GM12878 (cell line): ENCODE results near the gene CMSS1. TPM values are rescaled to one million over a fixed set of nuclear protein-coding genes. Genes with fewer than 3 reads are reported as not detected.

Experiments
- ATAC-seq: fragments of 200-7000 bp; cut with Tn5 transposase; 3 replicates; pipeline ENCODE4 v1.9.1; 2020; ENCODE audit warnings: mild to moderate bottlenecking, moderate library complexity
- BruUV-seq: library from RNA; stranded (reverse); fragments of 400-500 nt; replicated peaks from 2 replicates; lab custom pipeline; 2021; lab: Mats Ljungman, UMichigan
- CTCF ChIA-PET: fragments of 300-600 bp; sonication (Branson Sonifier 250); formaldehyde crosslinking; extraction: SDS; loops from one replicate; lab custom pipeline; 2021; ENCODE audit warnings: inconsistent platforms; lab: Yijun Ruan, JAX
- POLR2A ChIA-PET: fragments of 350-600 bp; formaldehyde crosslinking; extraction: SDS; loops from one replicate; lab custom pipeline; 2021; ENCODE audit warnings: inconsistent platforms; lab: Charles Lee
- RAD21 ChIA-PET: fragments of 300-600 bp; sonication (Branson Sonifier 250); formaldehyde crosslinking; loops from one replicate; lab custom pipeline; 2023; ENCODE audit warnings: antibody characterized with exemption; ENCODE audit not compliant: unreplicated experiment; lab: Charles Lee
- SMC1A ChIA-PET: fragments of 300-600 bp; sonication (Branson Sonifier 250); formaldehyde crosslinking; loops from one replicate; lab custom pipeline; 2023; ENCODE audit not compliant: unreplicated experiment, uncharacterized antibody; lab: Charles Lee
- DNase-seq: peaks from one replicate; pipeline ENCODE4 v3.0.0-alpha.2; 2011; ENCODE audit warnings: low read depth, low spot score
- FAIRE-seq: peaks from 3 replicates; lab custom pipeline; 2011; peaks lifted over from hg19 to GRCh38; lab: Jason Lieb, UNC
- H2AFZ ChIP-seq: 2 replicates; pipeline ENCODE4 v1.6.0; 2011; ENCODE audit warnings: low read depth, low read length, control low read depth; ENCODE audit not compliant: control insufficient read depth
- H3K27ac ChIP-seq: 2 replicates; pipeline ENCODE4 v1.5.1; 2011; ENCODE audit warnings: control low read depth; ENCODE audit not compliant: control insufficient read depth, insufficient read depth
- H3K27me3 ChIP-seq, 2 experiments: replicated peaks in 1 of 2; 2 replicates each; pipeline versions ENCODE4 v1.6.0 to v1.6.1; 2011; ENCODE audit warnings: low read length in 1 of 2; ENCODE audit not compliant: control insufficient read depth in 2 of 2, insufficient read depth in 2 of 2
- H3K36me3 ChIP-seq, 2 experiments: 2 replicates each; pipeline ENCODE4 v1.5.1; 2011; ENCODE audit warnings: low read length in 1 of 2; ENCODE audit not compliant: control insufficient read depth in 2 of 2, insufficient read depth in 2 of 2
- H3K4me1 ChIP-seq: 2 replicates; pipeline ENCODE4 v1.6.1; 2011; ENCODE audit warnings: mild to moderate bottlenecking, low read length, moderate library complexity, mixed read lengths; ENCODE audit not compliant: control insufficient read depth, insufficient read depth
- H3K4me2 ChIP-seq: 2 replicates; pipeline ENCODE4 v1.6.0; 2011; ENCODE audit warnings: control low read depth; ENCODE audit not compliant: control insufficient read depth, insufficient read depth
- H3K4me3 ChIP-seq: fragments of 200-600 bp; sonication (generic); 2 replicates; pipeline ENCODE4 v1.5.1; 2016
- H3K79me2 ChIP-seq: 2 replicates; pipeline ENCODE4 v1.6.0; 2011; ENCODE audit warnings: low read length; ENCODE audit not compliant: control insufficient read depth, insufficient read depth
- H3K9ac ChIP-seq: 2 replicates; pipeline ENCODE4 v1.8.0; 2011; ENCODE audit warnings: low read length, control low read depth, mixed read lengths; ENCODE audit not compliant: control insufficient read depth, insufficient read depth
- H3K9me3 ChIP-seq: replicated peaks from 3 replicates; pipeline ENCODE4 v1.5.1; 2011; ENCODE audit warnings: mild to moderate bottlenecking, low read length; ENCODE audit not compliant: control insufficient read depth, insufficient read depth
- H4K20me1 ChIP-seq: 2 replicates; pipeline ENCODE4 v1.6.0; 2011; ENCODE audit not compliant: control insufficient read depth, insufficient read depth
- EZH2 ChIP-seq: IDR thresholded peaks from 2 replicates; pipeline ENCODE4 v1.6.1; 2012; ENCODE audit warnings: low read depth, mild to moderate bottlenecking, control low read depth, inconsistent platforms, low read length, borderline replicate concordance; ENCODE audit not compliant: control insufficient read depth
- IKZF2 ChIP-seq, 2 experiments: fragments of 450-650 bp; IDR thresholded peaks; 2 replicates each; pipeline ENCODE4 v1.6.1; 2017; ENCODE audit warnings: mild to moderate bottlenecking in 2 of 2, moderate library complexity in 2 of 2
- IRF3 ChIP-seq: fragments of 450-650 bp; IDR thresholded peaks from 2 replicates; pipeline ENCODE4 v1.6.1; 2014; ENCODE audit warnings: mild to moderate bottlenecking
- LARP7 ChIP-seq: fragments of 450-650 bp; IDR thresholded peaks from 2 replicates; pipeline ENCODE4 v1.6.1; 2017; ENCODE audit warnings: mild to moderate bottlenecking
- MYB ChIP-seq: fragments of 150-350 bp; IDR thresholded peaks from 2 replicates; pipeline ENCODE4 v1.6.1; 2014; ENCODE audit warnings: mild to moderate bottlenecking, low read depth, low read length, borderline replicate concordance
- NFYA ChIP-seq: IDR thresholded peaks from 2 replicates; pipeline ENCODE4 v1.6.1; 2011; ENCODE audit warnings: low read depth, mild to moderate bottlenecking, low read length, improper control_type of control experiment, borderline replicate concordance
- RB1 ChIP-seq: fragments of 450-650 bp; formaldehyde crosslinking; IDR thresholded peaks from 2 replicates; pipeline ENCODE4 v1.6.1; 2017; ENCODE audit warnings: mild to moderate bottlenecking, borderline replicate concordance
- SUPT20H ChIP-seq: IDR thresholded peaks from 2 replicates; pipeline ENCODE4 v1.6.1; 2011; ENCODE audit warnings: low read depth, mild to moderate bottlenecking, low read length, moderate library complexity, borderline replicate concordance; ENCODE audit not compliant: control insufficient read depth
- TBL1XR1 ChIP-seq: IDR thresholded peaks from 2 replicates; pipeline ENCODE4 v1.6.1; 2012; ENCODE audit warnings: low read depth, low read length, improper control_type of control experiment
- USF1 ChIP-seq: IDR thresholded peaks from 2 replicates; pipeline ENCODE4 v1.6.1; 2011; ENCODE audit warnings: borderline replicate concordance, low read depth, mild to moderate bottlenecking, moderate library complexity, mixed read lengths, low read length; ENCODE audit not compliant: insufficient read depth; ENCODE audit errors: extremely low read length
- YBX1 ChIP-seq: fragments of 450-650 bp; IDR thresholded peaks from 2 replicates; pipeline ENCODE4 v1.6.1; 2016; ENCODE audit warnings: antibody characterized with exemption
- ZBTB11 ChIP-seq: fragments of 450-650 bp; formaldehyde crosslinking; IDR thresholded peaks from 2 replicates; pipeline ENCODE4 v1.5.0; 2022; ENCODE audit warnings: mild to moderate bottlenecking, missing genetic modification characterization
- ZNF274 ChIP-seq: IDR thresholded peaks from one replicate; pipeline ENCODE4 v1.8.0; 2011; ENCODE audit not compliant: insufficient read length, insufficient read depth
- WGBS: methylation state at CpG from one replicate; pipeline ENCODE4 v1.1.6; 2016; ENCODE audit warnings: low lambda C conversion rate; ENCODE audit not compliant: insufficient replicate concordance, insufficient coverage; ENCODE audit errors: missing lambda C conversion rate; 5-methylcytosine and 5-hydroxymethylcytosine counted together
- in situ Hi-C: fragments of 300-500 bp; cut with MboI; formaldehyde crosslinking; loops from 9 replicates; pipeline ENCODE4 v1.14.3; 2018; ENCODE audit warnings: mixed read lengths
- intact Hi-C: fragments of 100-400 bp; cut with micrococcal nuclease; formaldehyde crosslinking; loops from one replicate; pipeline ENCODE4 v1.14.2; 2022; ENCODE audit not compliant: unreplicated experiment
- polyA plus RNA-seq, 11 experiments: library from polyadenylated mRNA; depleted of rRNA in 4 of 11; unstranded in 6 of 11; stranded (reverse) in 5 of 11; fragments of >200 nt; fragmentation: Nextera tagmentation in 4 of 11; fragmentation: Illumina TruSeq in 1 of 11; extraction: Ambion mirVana in 4 of 11; extraction: Trizol in 1 of 11; gene quantifications; 1 replicate in 1 of 11; 2 replicates in 10 of 11; pipeline versions ENCODE4 v1.2.1 to v1.2.3, GENCODE V29; 2011 to 2016; ENCODE audit warnings: inconsistent platforms in 2 of 11, missing spikeins in 2 of 11, low read depth in 1 of 11
- total RNA-seq, 4 experiments: library from RNA; depleted of rRNA in 3 of 4; stranded (reverse); fragments of >200 nt in 3 of 4; fragmentation: Illumina TruSeq in 1 of 4; extraction: Trizol in 1 of 4; gene quantifications; 2 replicates each; pipeline versions ENCODE4 v1.2.1 to v1.2.3, GENCODE V29; 2013 to 2021

The CMSS1 gene
- total and polyA plus RNA-seq, 10 of the 15 experiments (the other 5 are each of a cell fraction or from before 2014, with no cell fraction given): 31.0 to 118 (median 70.1) TPM

- no peak for TF ChIP-seq ZBTB11 (CRISPR knock-in tag)
- no peak for TF ChIP-seq LARP7
- TF ChIP-seq IKZF2 (IDR thresholded peaks at IDR 0.05): no peak
Observed at GRCh38 chr3:99958222-99958912, 140.7 kb downstream of the CMSS1 start (continued).

- in situ Hi-C loops: no loop called here
Observed at GRCh38 chr3:99960123-99960878, 142.6 kb downstream of the CMSS1 start.

More at GRCh38 chr3:99960123-99960878, 142.6 kb downstream of the CMSS1 start:
- no peaks in the 10 kb centered on the region for H3K27me3 ChIP-seq
- TF ChIP-seq YBX1: no peak
- TF ChIP-seq EZH2: no peak
- TF ChIP-seq SUPT20H: no peak
- TF ChIP-seq NFYA: no peak
- TF ChIP-seq USF1: no peak
- TF ChIP-seq IRF3: no peak
- no peak for TF ChIP-seq MYB
- no peak for TF ChIP-seq RB1
- TF ChIP-seq TBL1XR1: no peak
- no peak for TF ChIP-seq ZNF274
- ChIA-PET CTCF (no interaction called here), POLR2A (no interaction called here), SMC1A (interaction anchor here (0.7 to 2.0 kb wide), 4 partner anchors 10 to 128 kb away, joined by 3 to 5 read pairs (median 4); no protein-coding TSS in a partner anchor), RAD21 (no interaction called here)
- no peaks in the 10 kb centered on the region for H3K9me3 ChIP-seq
- H3K27ac ChIP-seq: no peak overlapping the region
- ATAC-seq (no peak), DNase-seq (no peak), FAIRE-seq (no peak)
- no TSS peak for BruUV-seq
- H4K20me1 ChIP-seq: no peaks in the 10 kb centered on the region
- H3K4me1 ChIP-seq: no peaks in the 10 kb centered on the region
- H3K79me2 ChIP-seq: no peaks in the 10 kb centered on the region
- H3K4me3 ChIP-seq: no peak overlapping the region
- H3K4me2 ChIP-seq: no peak overlapping the region
- 65% methylated on average over 5 of the region's 5 CpGs for whole genome bisulfite sequencing
- no peak overlapping the region for H3K9ac ChIP-seq
- no peaks in the 10 kb centered on the region for H3K36me3 ChIP-seq
- H2AFZ ChIP-seq: no peak overlapping the region
- intact Hi-C loops: no loop called here
